OCI-LY1 (cell line): ENCODE measurements around the gene PRSS57.

Experiments used
- H2AFZ ChIP-seq: fragments of 200-600 bp; sonication (generic), shearing (Covaris generic); 2 replicates; pipeline ENCODE4 v1.6.0; 2014; ENCODE audit warnings: antibody characterized with exemption, mild to moderate bottlenecking, low read length
- H3F3A ChIP-seq: fragments of 200-600 bp; sonication (generic), shearing (Covaris generic); 2 replicates; pipeline ENCODE4 v1.6.0; 2014; ENCODE audit warnings: mild to moderate bottlenecking, antibody characterized with exemption, low read length, moderate library complexity; ENCODE audit not compliant: insufficient read depth
- H3K27ac ChIP-seq: fragments of 200-600 bp; sonication (generic); 2 replicates; pipeline ENCODE4 v1.5.1; 2014; ENCODE audit warnings: low read length, mixed run types, mild to moderate bottlenecking, low read depth; ENCODE audit not compliant: poor library complexity, severe bottlenecking
- H3K27me3 ChIP-seq: fragments of 200-600 bp; sonication (generic); 2 replicates; pipeline ENCODE4 v1.6.0; 2014; ENCODE audit warnings: antibody characterized with exemption, mild to moderate bottlenecking, low read length, moderate library complexity; ENCODE audit not compliant: insufficient read depth
- H3K36me3 ChIP-seq: fragments of 200-600 bp; sonication (generic); 2 replicates; pipeline ENCODE4 v1.6.1; 2014; ENCODE audit warnings: mild to moderate bottlenecking, antibody characterized with exemption, low read length, moderate library complexity, mixed read lengths; ENCODE audit not compliant: insufficient read depth
- H3K4me1 ChIP-seq: fragments of 200-600 bp; sonication (generic); 2 replicates; pipeline ENCODE4 v1.5.1; 2014; ENCODE audit warnings: mild to moderate bottlenecking, low read length, moderate library complexity; ENCODE audit not compliant: insufficient read depth, severe bottlenecking
- H3K4me2 ChIP-seq: fragments of 200-600 bp; sonication (generic), shearing (Covaris generic); 2 replicates; pipeline ENCODE4 v1.6.1; 2014; ENCODE audit warnings: low read length
- H3K4me3 ChIP-seq: fragments of 200-600 bp; sonication (generic); 2 replicates; pipeline ENCODE4 v1.5.1; 2014; ENCODE audit warnings: low read length, low read depth, mild to moderate bottlenecking, mixed read lengths; ENCODE audit not compliant: poor library complexity, severe bottlenecking
- H3K79me2 ChIP-seq: fragments of 200-600 bp; shearing (Covaris generic); 2 replicates; pipeline ENCODE4 v1.6.1; 2016; ENCODE audit warnings: mixed run types, low read length, mixed read lengths; ENCODE audit not compliant: insufficient read depth
- H3K9ac ChIP-seq: fragments of 200-600 bp; sonication (generic), shearing (Covaris generic); 2 replicates; pipeline ENCODE4 v1.6.1; 2014; ENCODE audit warnings: mild to moderate bottlenecking, low read length, mixed read lengths
- H3K9me2 ChIP-seq: fragments of 200-600 bp; sonication (generic), shearing (Covaris generic); 2 replicates; pipeline ENCODE4 v1.6.1; 2014; ENCODE audit warnings: low read depth, mild to moderate bottlenecking, low read length, mixed read lengths
- H3K9me3 ChIP-seq: fragments of 200-600 bp; shearing (Covaris generic); 2 replicates; pipeline ENCODE4 v1.6.1; 2014; ENCODE audit warnings: low read length, mixed read lengths
- H4K20me1 ChIP-seq: fragments of 200-600 bp; sonication (generic), shearing (Covaris generic); 2 replicates; pipeline ENCODE4 v1.6.0; 2016; ENCODE audit warnings: mild to moderate bottlenecking, low read length; ENCODE audit not compliant: insufficient read depth
- CTCF ChIP-seq: fragments of 200-600 bp; sonication (generic), shearing (Covaris generic); IDR thresholded peaks from 2 replicates; pipeline ENCODE4 v1.5.1; 2017; ENCODE audit warnings: mild to moderate bottlenecking, antibody characterized with exemption, low read length, moderate library complexity, mixed read lengths
- EZH2 ChIP-seq: fragments of 200-600 bp; sonication (generic), shearing (Covaris generic); IDR thresholded peaks from 2 replicates; pipeline ENCODE4 v1.8.0; 2017; ENCODE audit warnings: borderline replicate concordance, mixed run types, mild to moderate bottlenecking, antibody characterized with exemption, low read length, moderate library complexity, mixed read lengths

The PRSS57 gene

GRCh38 chr19:642767-643727, 52.2 kb downstream of the PRSS57 start:
- Histone ChIP-seq H3K27me3 (peaks cover 4% of the 10 kb centered on the region; the same call in 1 of the 2 replicates), H2AFZ (no peak overlapping the region), H3K9me2 (no peaks in the 10 kb centered on the region), H4K20me1 (no peaks in the 10 kb centered on the region), H3K79me2 (no peaks in the 10 kb centered on the region), H3K4me1 (peaks cover 18% of the 10 kb centered on the region), H3K9me3 (no peaks in the 10 kb centered on the region), H3K36me3 (peaks cover 46% of the 10 kb centered on the region), H3K9ac (no peak overlapping the region), H3K4me2 (no peak overlapping the region), H3K4me3 (no peak overlapping the region), H3K27ac (no peak overlapping the region), H3F3A (no peaks in the 10 kb centered on the region; the same call in 1 of the 2 replicates)
- TF ChIP-seq CTCF, result no peak
- TF ChIP-seq EZH2, result no peak

GRCh38 chr19:641702-642101, 53.5 kb downstream of the PRSS57 start:
- Histone ChIP-seq H2AFZ (no peak overlapping the region), H3K9ac (no peak overlapping the region), H3K9me3 (no peaks in the 10 kb centered on the region), H3K4me2 (peak overlapping the region; percentile 10; the same call in 1 of the 2 replicates), H3K27ac (no peak overlapping the region), H3K9me2 (no peaks in the 10 kb centered on the region), H3K4me3 (no peak overlapping the region), H3K79me2 (no peaks in the 10 kb centered on the region), H3K4me1 (peaks cover 18% of the 10 kb centered on the region), H4K20me1 (no peaks in the 10 kb centered on the region), H3K36me3 (peaks cover 32% of the 10 kb centered on the region), H3K27me3 (peaks cover 4% of the 10 kb centered on the region; the same call in 1 of the 2 replicates), H3F3A (no peaks in the 10 kb centered on the region; the same call in 1 of the 2 replicates)
- TF ChIP-seq EZH2 (no peak), CTCF (no peak)

GRCh38 chr19:640606-641189, 54.6 kb downstream of the PRSS57 start:
- H4K20me1 ChIP-seq, result no peaks in the 10 kb centered on the region
- no peak overlapping the region for H3K27ac ChIP-seq
- peak overlapping the region; percentile 67 for H3K4me2 ChIP-seq
- H3K9me3 ChIP-seq, result no peaks in the 10 kb centered on the region
- TF ChIP-seq CTCF (no peak), EZH2 (no peak)
- H3K9me2 ChIP-seq, result no peaks in the 10 kb centered on the region
- no peak overlapping the region for H3K4me3 ChIP-seq
- H3K9ac ChIP-seq, result no peak overlapping the region
- H2AFZ ChIP-seq, result no peak overlapping the region
- H3K79me2 ChIP-seq, result no peaks in the 10 kb centered on the region
- H3K36me3 ChIP-seq, result peaks cover 22% of the 10 kb centered on the region
- H3K27me3 ChIP-seq, result peaks cover 4% of the 10 kb centered on the region; the same call in 1 of the 2 replicates
- H3F3A ChIP-seq, result no peaks in the 10 kb centered on the region; the same call in 1 of the 2 replicates
- peaks cover 18% of the 10 kb centered on the region for H3K4me1 ChIP-seq
